Right atrium auricular region (tissue), 2 donors: ENCODE results near the gene CROCC2. TPM values are rescaled to one million over a fixed set of nuclear protein-coding genes. Genes with fewer than 3 reads are reported as not detected.

Experiments
- DNase-seq: peaks from one replicate; pipeline ENCODE4 v3.0.0-alpha.2; 2019; ENCODE audit warnings: low spot score
- H3K27ac ChIP-seq, 2 donors: fragments of 200-600 bp; sonication (generic); 1 replicate in 1 of 2; 2 replicates in 1 of 2; pipeline ENCODE4 v1.5.1; 2016 to 2019
- H3K27me3 ChIP-seq, 2 donors: fragments of 200-600 bp; sonication (generic); one replicate each; pipeline versions ENCODE4 v1.5.1 to v1.6.0; 2017 to 2019
- H3K36me3 ChIP-seq: fragments of 200-600 bp; sonication (generic); one replicate; pipeline ENCODE4 v1.5.1; 2016
- H3K4me1 ChIP-seq, 2 donors: fragments of 200-600 bp; sonication (generic); one replicate each; pipeline versions ENCODE4 v1.5.1 to v1.6.0; 2017 to 2019
- H3K4me3 ChIP-seq, 2 donors: fragments of 200-600 bp; sonication (generic); 1 replicate in 1 of 2; 2 replicates in 1 of 2; pipeline ENCODE4 v1.5.1; 2017 to 2019; ENCODE audit warnings: mild to moderate bottlenecking in 1 of 2, moderate library complexity in 1 of 2
- H3K9me3 ChIP-seq, 2 donors: fragments of 200-600 bp; sonication (generic); one replicate each; pipeline ENCODE4 v1.5.1; 2019
- total RNA-seq, 2 donors: library from RNA; depleted of rRNA; stranded (reverse); fragments of >200 nt; gene quantifications; one replicate each; pipeline ENCODE4 v1.1.0, GENCODE V29; 2016
- TF ChIP-seq, protein P1 (sequence below), 2 donors: fragments of 200-600 bp; sonication (generic); IDR thresholded peaks; one replicate each; pipeline ENCODE4 v1.5.1; 2019; ENCODE audit warnings: antibody characterized with exemption in 2 of 2

The CROCC2 gene
- total RNA-seq, 2 donors from 2014 or later: not detected

DNA sequence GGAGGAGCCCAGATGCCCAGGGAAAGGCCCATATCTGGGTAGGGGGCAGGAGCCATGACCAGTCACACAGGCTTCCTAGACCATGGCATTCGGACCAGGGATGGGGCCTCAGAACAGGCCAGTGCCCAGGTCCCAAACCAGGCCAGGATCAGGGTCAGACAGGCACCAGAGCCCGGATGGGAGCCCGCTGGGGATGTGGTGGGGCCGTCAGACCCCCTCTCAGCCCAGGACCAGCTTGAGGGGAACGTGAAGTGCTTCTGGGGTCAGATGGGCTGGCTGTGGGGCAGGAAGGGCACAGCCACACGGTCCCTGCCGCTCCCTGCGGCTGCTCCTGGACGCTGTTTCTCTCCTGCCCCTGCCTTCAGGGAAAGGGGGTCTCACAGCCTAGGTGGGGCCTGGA, 131.4 kb downstream of the CROCC2 start:
- Histone ChIP-seq H3K4me3 (no peak overlapping the region), H3K27ac (no peak overlapping the region), H3K36me3 (peaks cover 8% of the 10 kb centered on the region), H3K27me3 (no peaks in the 10 kb centered on the region), H3K9me3 (no peaks in the 10 kb centered on the region), H3K4me1 (peaks cover 0 to 19% of the 10 kb centered on the region in 2 donors)
- TF ChIP-seq, protein P1, sequence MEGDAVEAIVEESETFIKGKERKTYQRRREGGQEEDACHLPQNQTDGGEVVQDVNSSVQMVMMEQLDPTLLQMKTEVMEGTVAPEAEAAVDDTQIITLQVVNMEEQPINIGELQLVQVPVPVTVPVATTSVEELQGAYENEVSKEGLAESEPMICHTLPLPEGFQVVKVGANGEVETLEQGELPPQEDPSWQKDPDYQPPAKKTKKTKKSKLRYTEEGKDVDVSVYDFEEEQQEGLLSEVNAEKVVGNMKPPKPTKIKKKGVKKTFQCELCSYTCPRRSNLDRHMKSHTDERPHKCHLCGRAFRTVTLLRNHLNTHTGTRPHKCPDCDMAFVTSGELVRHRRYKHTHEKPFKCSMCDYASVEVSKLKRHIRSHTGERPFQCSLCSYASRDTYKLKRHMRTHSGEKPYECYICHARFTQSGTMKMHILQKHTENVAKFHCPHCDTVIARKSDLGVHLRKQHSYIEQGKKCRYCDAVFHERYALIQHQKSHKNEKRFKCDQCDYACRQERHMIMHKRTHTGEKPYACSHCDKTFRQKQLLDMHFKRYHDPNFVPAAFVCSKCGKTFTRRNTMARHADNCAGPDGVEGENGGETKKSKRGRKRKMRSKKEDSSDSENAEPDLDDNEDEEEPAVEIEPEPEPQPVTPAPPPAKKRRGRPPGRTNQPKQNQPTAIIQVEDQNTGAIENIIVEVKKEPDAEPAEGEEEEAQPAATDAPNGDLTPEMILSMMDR (IDR thresholded peaks at IDR 0.05): no peak
- peak; percentile 34 for DNase-seq

DNA sequence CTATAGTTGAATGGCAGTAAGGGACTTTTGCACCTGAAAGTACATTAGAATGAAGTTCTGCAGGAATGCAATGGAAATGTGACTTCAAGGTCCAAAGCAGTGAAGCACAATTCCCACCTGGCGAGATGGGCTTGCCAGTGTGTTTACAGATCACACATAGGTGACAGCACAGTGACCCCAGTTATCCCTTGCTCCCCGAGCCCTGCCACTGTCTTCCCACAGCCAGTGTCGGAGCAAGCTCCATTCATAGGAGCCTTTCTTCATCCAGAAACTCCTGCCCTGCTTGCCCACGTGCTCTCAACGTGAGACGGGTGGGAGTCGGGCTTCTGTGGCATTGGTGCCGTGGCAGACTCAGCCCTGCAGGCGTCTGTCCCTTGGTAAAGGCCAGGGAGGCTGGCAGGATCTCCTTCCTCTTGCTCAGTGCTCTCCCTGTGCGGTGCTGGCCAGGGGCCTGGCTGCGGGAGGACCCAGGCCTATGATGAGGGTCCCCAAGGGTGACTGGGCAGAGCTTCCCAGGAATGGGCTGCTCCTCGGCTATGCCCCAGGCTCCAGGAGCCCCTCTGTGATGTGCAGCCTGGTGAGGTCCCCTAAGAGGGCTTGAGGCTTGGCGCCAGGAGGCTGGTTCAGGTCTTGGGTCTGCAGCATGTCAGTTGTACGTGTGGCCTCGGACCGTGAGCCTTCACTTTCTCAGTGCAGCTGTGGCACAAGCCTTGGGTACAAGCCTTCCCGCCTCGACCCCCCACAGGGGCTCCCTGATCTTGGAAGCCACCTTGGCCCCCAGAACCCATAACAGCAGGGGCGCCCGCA, 132.4 kb downstream of the CROCC2 start:
- Histone ChIP-seq H3K36me3 (peaks cover 6% of the 10 kb centered on the region), H3K27me3 (no peaks in the 10 kb centered on the region), H3K4me1 (peaks cover 0 to 19% of the 10 kb centered on the region in 2 donors), H3K4me3 (no peak overlapping the region), H3K27ac (no peak overlapping the region), H3K9me3 (no peaks in the 10 kb centered on the region)
- TF ChIP-seq, protein P1 (IDR thresholded peaks at IDR 0.05): no peak
- peak; percentile 47 for DNase-seq

DNA sequence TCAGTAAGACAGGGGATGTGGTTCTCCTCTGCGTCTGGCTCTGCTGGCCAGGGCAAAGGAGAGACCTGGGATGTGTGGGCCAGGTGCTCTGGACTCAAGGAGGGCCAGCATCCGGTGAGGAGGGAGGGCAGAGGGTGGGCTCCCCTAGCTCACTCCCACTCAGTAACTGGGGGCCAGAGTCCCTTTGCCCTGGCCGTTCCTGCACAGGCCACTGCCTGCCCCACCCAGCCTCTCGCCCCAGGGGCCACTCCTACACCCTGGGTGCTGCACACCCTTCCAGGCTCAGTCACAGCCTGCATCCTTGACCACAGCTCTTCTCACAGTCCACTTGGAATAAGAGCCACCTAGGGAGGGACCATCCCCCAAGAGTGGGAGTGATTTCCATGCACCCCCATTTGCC, 133.3 kb downstream of the CROCC2 start:
- H3K27me3 ChIP-seq: no peaks in the 10 kb centered on the region
- H3K36me3 ChIP-seq: no peaks in the 10 kb centered on the region
- peaks cover 0 to 3% of the 10 kb centered on the region in 2 donors for H3K9me3 ChIP-seq
- peak; percentile 49 for DNase-seq
- peaks cover 0 to 19% of the 10 kb centered on the region in 2 donors for H3K4me1 ChIP-seq
- TF ChIP-seq, protein P1 (IDR thresholded peaks at IDR 0.05): no peak
- no peak overlapping the region for H3K4me3 ChIP-seq
- no peak overlapping the region for H3K27ac ChIP-seq

DNA sequence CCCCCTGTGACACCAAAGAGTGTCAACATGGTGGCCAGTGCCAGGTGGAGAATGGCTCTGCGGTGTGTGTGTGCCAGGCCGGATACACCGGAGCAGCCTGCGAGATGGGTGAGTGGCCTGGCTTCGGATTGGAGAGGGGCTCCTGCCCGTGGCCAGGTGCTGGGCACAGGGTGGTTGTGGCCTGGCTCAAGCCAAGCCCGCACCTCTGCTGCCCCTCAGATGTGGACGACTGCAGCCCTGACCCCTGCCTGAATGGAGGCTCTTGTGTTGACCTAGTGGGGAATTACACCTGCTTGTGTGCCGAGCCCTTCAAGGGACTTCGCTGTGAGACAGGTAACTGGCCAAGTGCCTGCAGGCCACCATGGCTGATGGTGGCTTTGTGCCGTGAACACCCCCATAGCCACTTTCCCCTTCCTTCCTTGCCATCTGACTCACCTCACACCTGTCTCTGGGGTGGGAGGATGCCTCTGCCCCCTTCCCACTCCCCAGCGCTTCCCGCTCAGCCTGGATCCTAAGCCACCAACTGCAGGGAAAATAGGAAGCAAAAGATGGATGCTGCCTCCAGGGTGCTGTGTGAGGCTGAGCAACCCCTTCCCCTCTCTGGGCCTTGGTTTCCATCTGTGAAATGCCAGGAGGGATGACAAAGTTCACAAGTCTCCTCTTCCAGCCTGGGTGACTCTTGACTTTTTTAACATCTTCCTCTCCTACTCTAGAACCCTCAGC, 134.1 kb downstream of the CROCC2 start:
- TF ChIP-seq, protein P1 (IDR thresholded peaks at IDR 0.05): no peak
- Histone ChIP-seq H3K27me3 (no peaks in the 10 kb centered on the region), H3K4me1 (peaks cover 0 to 18% of the 10 kb centered on the region in 2 donors), H3K27ac (no peak overlapping the region), H3K9me3 (peaks cover 0 to 11% of the 10 kb centered on the region in 2 donors), H3K36me3 (no peaks in the 10 kb centered on the region), H3K4me3 (no peak overlapping the region)
- DNase-seq: peak; percentile 21

DNA sequence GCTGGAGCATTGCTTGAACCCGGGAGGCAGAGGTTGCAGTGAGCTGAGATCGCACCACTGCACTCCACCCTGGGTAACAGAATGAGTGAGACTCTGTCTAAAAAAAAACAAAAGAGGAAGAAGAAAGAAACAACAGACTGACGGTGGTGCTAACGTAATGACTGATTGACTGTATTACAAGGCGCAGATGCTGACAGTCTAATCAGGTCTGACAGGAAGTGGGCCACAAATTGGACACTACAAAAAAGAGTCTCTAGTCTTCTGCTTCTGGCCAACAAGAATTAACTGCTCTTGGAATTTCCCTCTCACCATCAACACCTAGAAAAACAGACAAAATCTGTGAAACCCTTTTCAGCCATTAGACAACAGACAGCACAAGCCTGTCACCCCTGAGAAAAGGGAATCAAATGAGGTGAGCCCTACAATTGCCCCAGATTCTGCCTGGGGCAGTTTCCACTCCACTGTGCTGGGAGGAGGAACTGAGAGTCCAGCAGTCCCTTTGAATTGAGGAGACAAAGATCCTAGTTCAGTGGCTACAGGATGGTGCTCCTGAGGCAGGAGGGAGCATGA, 135.5 kb downstream of the CROCC2 start:
- Histone ChIP-seq H3K4me3 (no peak overlapping the region), H3K27ac (no peak overlapping the region), H3K9me3 (peaks cover 0 to 12% of the 10 kb centered on the region in 2 donors), H3K36me3 (no peaks in the 10 kb centered on the region), H3K27me3 (no peaks in the 10 kb centered on the region), H3K4me1 (peaks cover 0 to 5% of the 10 kb centered on the region in 2 donors)
- peak; percentile 18 for DNase-seq
- TF ChIP-seq, protein P1 (IDR thresholded peaks at IDR 0.05): no peak

Other genes with a start within 250 kb of the CROCC2 start
- not detected for gene AQP12B, start 223.5 kb upstream of the CROCC2 start, total RNA-seq
- gene AQP12A, start 214.5 kb upstream of the CROCC2 start, total RNA-seq: not detected
- gene KIF1A, start 86.1 kb upstream of the CROCC2 start, total RNA-seq: 10 to 100 TPM; 41.8 to 43.7 TPM
- gene AGXT, start 37.5 kb upstream of the CROCC2 start, total RNA-seq: not detected
- gene MAB21L4, start 10.2 kb upstream of the CROCC2 start, total RNA-seq: under 1 TPM in 1 of 2 donors, not detected in 1; 0.31 TPM
- gene SNED1, start 92.3 kb downstream of the CROCC2 start, total RNA-seq: 10 to 100 TPM in 1 of 2 donors, 1 to 10 TPM in 1; 9.9 to 16.4 TPM
- 10 to 100 TPM; 20.6 to 25.3 TPM for gene MTERF4, start 196.0 kb downstream of the CROCC2 start, total RNA-seq
- gene PASK, start 243.1 kb downstream of the CROCC2 start, total RNA-seq: 1 to 10 TPM in 1 of 2 donors, under 1 TPM in 1; 0.98 to 1.1 TPM
- 10 to 100 TPM; 57.5 to 61.4 TPM for gene PPP1R7, start 244.1 kb downstream of the CROCC2 start, total RNA-seq